Mammary epithelial cell (primary cell): ENCODE results near the gene ZHX3.

Experiments
- EZH2 ChIP-seq: IDR thresholded peaks from 2 replicates; pipeline ENCODE4 v1.6.1; 2012; ENCODE audit warnings: low read length, inconsistent platforms, borderline replicate concordance
- TF ChIP-seq, protein P1 (sequence below), 2 donors: IDR thresholded peaks in 1 of 2; conservative IDR thresholded peaks in 1 of 2; 2 replicates each; pipeline ENCODE4 v1.5.1; 2011 to 2012; ENCODE audit warnings: inconsistent platforms in 2 of 2, low read length in 2 of 2, mild to moderate bottlenecking in 2 of 2, control low read depth in 1 of 2, low read depth in 1 of 2; ENCODE audit not compliant: insufficient read depth in 1 of 2; ENCODE audit errors: extremely low read depth in 1 of 2

DNA sequence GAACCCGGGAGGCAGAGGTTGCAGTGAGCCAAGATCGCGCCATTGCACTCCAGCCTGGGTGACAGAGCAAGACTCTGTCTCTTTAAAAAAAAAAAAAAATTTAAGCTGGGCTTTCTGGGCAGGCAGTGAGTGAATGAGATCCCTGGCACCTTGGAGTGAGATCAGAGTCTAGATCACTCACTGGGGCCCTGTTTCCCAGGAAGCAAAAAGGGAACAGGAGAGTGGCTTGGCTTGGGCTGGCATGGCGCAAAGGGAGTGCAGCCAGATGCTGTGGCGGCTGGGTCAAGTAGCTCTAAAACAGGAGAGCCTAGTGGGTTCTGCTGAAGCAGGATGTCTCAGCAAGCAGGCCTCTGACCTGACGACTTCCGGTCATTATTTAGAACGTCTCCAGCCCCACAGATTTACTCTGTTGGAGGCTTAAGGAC, 169.8 kb downstream of the ZHX3 start:
- TF ChIP-seq, protein P1, sequence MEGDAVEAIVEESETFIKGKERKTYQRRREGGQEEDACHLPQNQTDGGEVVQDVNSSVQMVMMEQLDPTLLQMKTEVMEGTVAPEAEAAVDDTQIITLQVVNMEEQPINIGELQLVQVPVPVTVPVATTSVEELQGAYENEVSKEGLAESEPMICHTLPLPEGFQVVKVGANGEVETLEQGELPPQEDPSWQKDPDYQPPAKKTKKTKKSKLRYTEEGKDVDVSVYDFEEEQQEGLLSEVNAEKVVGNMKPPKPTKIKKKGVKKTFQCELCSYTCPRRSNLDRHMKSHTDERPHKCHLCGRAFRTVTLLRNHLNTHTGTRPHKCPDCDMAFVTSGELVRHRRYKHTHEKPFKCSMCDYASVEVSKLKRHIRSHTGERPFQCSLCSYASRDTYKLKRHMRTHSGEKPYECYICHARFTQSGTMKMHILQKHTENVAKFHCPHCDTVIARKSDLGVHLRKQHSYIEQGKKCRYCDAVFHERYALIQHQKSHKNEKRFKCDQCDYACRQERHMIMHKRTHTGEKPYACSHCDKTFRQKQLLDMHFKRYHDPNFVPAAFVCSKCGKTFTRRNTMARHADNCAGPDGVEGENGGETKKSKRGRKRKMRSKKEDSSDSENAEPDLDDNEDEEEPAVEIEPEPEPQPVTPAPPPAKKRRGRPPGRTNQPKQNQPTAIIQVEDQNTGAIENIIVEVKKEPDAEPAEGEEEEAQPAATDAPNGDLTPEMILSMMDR (conservative IDR thresholded peaks at IDR 0.05 in 1 of 2, IDR thresholded peaks at IDR 0.05 in 1 of 2; ENCODE audit: extremely low read depth in 1 of 2, insufficient read depth in 1 of 2, low read depth in 1 of 2, low read length in 2 of 2) = no peak
- TF ChIP-seq EZH2 = no peak
